Thyroid gland (tissue), 4 donors: ENCODE results near the gene REPS1. TPM values are rescaled to one million over a fixed set of nuclear protein-coding genes. Genes with fewer than 3 reads are reported as not detected.

Source experiments
- DNase-seq, 2 donors: peaks; one replicate each; pipeline ENCODE4 v3.0.0-alpha.2; 2019
- H3K27ac ChIP-seq, 3 donors: fragments of 200-600 bp; sonication (generic); 1 replicate in 2 of 3; 2 replicates in 1 of 3; pipeline ENCODE4 v1.5.1; 2016 to 2019; ENCODE audit warnings: mild to moderate bottlenecking in 1 of 3, moderate library complexity in 1 of 3
- H3K27me3 ChIP-seq: fragments of 200-600 bp; sonication (generic); one replicate; pipeline ENCODE4 v1.5.1; 2019
- H3K36me3 ChIP-seq, 2 donors: fragments of 200-600 bp; sonication (generic); one replicate each; pipeline ENCODE4 v1.5.1; 2016 to 2019
- H3K4me1 ChIP-seq, 2 donors: fragments of 200-600 bp; sonication (generic); one replicate each; pipeline ENCODE4 v1.5.1; 2017 to 2019
- H3K4me3 ChIP-seq, 3 donors: fragments of 200-600 bp; sonication (generic); replicated peaks in 1 of 3; 1 replicate in 2 of 3; 2 replicates in 1 of 3; pipeline ENCODE4 v1.5.1; 2016; ENCODE audit warnings: mild to moderate bottlenecking in 1 of 3
- H3K9me3 ChIP-seq: fragments of 200-600 bp; sonication (generic); one replicate; pipeline ENCODE4 v1.5.1; 2017
- CTCF ChIP-seq, 6 experiments: fragments of 200-600 bp in 3 of 6; fragments of 450-650 bp in 3 of 6; sonication (generic) in 3 of 6; IDR thresholded peaks; one replicate each; pipeline ENCODE4 v1.5.1; 2016 to 2019; ENCODE audit warnings: antibody characterized with exemption in 6 of 6, mild to moderate bottlenecking in 2 of 6, inconsistent platforms in 1 of 6, moderate library complexity in 1 of 6
- POLR2A ChIP-seq, 2 donors: fragments of 450-650 bp; IDR thresholded peaks; one replicate each; pipeline ENCODE4 v1.6.1; 2017; ENCODE audit warnings: antibody characterized with exemption in 2 of 2, mild to moderate bottlenecking in 2 of 2, moderate library complexity in 1 of 2
- WGBS, 2 donors: methylation state at CpG; one replicate each; pipeline ENCODE4 v1.1.5; 2017; 5-methylcytosine and 5-hydroxymethylcytosine counted together
- intact Hi-C: fragments of 100-400 bp; cut with DNase I; formaldehyde crosslinking; loops from one replicate; pipeline ENCODE4 v1.15.1; 2023
- total RNA-seq, 4 donors: library from RNA; depleted of rRNA; stranded (reverse); fragments of >200 nt; gene quantifications; one replicate each; pipeline ENCODE4 v1.2.3, GENCODE V29; 2016

REPS1 gene
- total RNA-seq, 4 donors from 2014 or later = 51.5 to 93.9 (median 66.1) TPM

GRCh38 chr6:138882369-138883017 is 105.6 kb downstream of the REPS1 start:
- WGBS, 2 donors = 91 to 97% methylated on average over 7 of the region's 7 CpGs
- H3K27ac ChIP-seq = no peak overlapping the region
- H3K4me3 ChIP-seq = no peak overlapping the region
- no peaks in the 10 kb centered on the region for H3K27me3 ChIP-seq
- H3K9me3 ChIP-seq = no peaks in the 10 kb centered on the region
- H3K36me3 ChIP-seq = no peaks in the 10 kb centered on the region
- DNase-seq = no peak
- TF ChIP-seq POLR2A (IDR thresholded peaks at IDR 0.05) = no peak
- no peak for TF ChIP-seq CTCF (IDR thresholded peaks at IDR 0.05)
- H3K4me1 ChIP-seq = no peaks in the 10 kb centered on the region
- intact Hi-C loops = no loop called here

DNA sequence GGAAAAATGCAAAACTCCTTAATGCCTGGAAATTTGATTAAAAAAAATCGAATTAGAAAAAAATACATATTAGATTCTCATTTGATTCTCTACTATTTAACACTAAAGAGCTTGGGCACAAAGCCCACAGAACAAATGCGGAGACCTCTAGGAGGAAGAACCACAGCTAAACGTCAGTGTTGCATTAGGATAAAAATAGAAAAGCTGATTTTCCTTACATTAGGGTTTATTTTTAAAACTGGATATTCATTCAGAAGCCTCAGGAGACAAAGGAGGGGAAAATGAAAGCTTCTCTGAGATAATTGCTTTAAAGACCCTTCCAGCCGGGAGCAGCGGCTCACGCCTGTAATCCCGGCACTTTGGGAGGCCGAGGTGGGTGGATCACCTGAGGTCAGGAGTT is 114.9 kb downstream of the REPS1 start:
- intact Hi-C loops = no loop called here
- Histone ChIP-seq H3K27ac (no peak overlapping the region), H3K27me3 (no peaks in the 10 kb centered on the region), H3K4me1 (no peaks in the 10 kb centered on the region), H3K9me3 (no peaks in the 10 kb centered on the region), H3K36me3 (no peaks in the 10 kb centered on the region), H3K4me3 (no peak overlapping the region)
- WGBS, 2 donors = 82 to 84% methylated on average over 8 of the region's 8 CpGs
- DNase-seq = no peak
- TF ChIP-seq POLR2A (IDR thresholded peaks at IDR 0.05) (no peak), CTCF (IDR thresholded peaks at IDR 0.05) (no peak)

DNA sequence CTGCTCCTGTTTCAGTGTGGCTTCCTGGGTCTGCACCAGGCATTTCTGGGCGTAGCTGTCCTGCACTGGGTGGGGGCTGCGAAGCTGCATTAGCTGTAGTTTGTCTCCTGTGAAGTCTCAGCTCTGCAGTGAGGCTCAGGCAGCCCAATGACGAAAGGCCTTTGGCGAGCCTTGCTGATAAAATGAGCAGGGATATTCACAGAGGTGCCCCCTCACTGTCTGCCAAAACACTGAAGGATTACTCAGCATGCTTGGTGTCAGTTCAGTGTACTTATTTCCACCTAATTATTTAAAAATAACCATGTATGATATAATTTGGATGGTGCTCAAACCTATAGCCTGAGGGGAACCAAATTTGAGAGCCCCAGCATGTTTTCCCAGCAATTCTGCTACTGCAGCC is 118.7 kb downstream of the REPS1 start:
- Histone ChIP-seq H3K9me3 (no peaks in the 10 kb centered on the region), H3K4me3 (no peak overlapping the region), H3K36me3 (no peaks in the 10 kb centered on the region), H3K4me1 (no peaks in the 10 kb centered on the region), H3K27ac (no peak overlapping the region), H3K27me3 (no peaks in the 10 kb centered on the region)
- WGBS, 2 donors = 93 to 94% methylated on average over 4 of the region's 4 CpGs
- DNase-seq = no peak
- TF ChIP-seq CTCF (IDR thresholded peaks at IDR 0.05) = no peak
- TF ChIP-seq POLR2A (IDR thresholded peaks at IDR 0.05) = no peak
- intact Hi-C loops = no loop called here

DNA sequence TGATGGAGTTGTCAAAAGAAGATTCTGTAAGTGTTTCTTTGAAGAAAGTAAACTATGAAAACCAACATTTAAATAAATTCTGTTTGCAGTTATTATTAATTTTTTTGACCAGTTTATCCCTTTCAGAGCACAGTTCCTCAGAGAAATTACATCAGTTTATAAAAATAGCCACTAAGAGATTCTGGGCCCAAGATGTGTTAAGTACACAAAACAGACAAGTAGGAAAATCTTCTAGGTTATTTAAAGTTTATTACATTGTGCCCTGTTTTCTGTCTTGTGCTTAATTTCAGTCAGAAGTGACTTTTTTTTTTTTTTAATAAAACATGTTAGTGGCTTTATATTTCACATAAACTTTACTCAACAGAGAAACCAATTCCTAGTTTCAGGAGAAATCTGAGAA is 119.9 kb downstream of the REPS1 start:
- Histone ChIP-seq H3K9me3 (no peaks in the 10 kb centered on the region), H3K4me1 (no peaks in the 10 kb centered on the region), H3K4me3 (no peak overlapping the region), H3K27ac (no peak overlapping the region), H3K36me3 (no peaks in the 10 kb centered on the region), H3K27me3 (no peaks in the 10 kb centered on the region)
- TF ChIP-seq CTCF (IDR thresholded peaks at IDR 0.05) = no peak
- TF ChIP-seq POLR2A (IDR thresholded peaks at IDR 0.05) = no peak
- intact Hi-C loops = no loop called here
- no peak for DNase-seq

DNA sequence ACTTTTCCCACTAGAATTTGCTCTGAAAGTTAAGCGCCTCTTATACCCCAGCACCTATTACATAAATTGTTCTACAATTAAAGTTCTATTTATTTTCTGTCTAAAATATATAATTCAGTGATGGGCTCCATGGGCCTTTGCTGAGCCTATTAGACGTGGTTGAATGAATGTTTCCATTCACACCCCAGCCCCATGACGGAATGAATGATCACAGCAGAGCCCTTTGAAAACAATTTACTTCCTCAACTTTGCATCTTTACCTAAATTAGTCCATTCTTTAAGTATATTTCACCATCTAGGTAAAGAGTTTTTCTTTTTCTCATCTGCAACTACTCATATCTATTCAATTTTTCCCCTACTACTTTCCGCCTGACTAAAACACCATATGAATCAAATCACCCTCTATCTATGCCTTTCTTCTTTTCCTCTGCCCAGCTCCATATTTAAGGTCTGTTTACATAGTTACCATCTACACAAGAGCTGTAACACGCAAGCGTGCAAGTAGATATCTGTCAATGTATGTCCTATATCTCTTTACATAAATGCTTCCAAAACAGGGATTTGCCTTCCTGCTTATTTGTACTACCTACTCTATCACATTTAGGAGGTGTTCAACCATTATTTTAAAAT is 122.5 kb downstream of the REPS1 start:
- TF ChIP-seq POLR2A (IDR thresholded peaks at IDR 0.05) (no peak), CTCF (IDR thresholded peaks at IDR 0.05) (no peak)
- DNase-seq = no peak
- intact Hi-C loops = no loop called here
- no peaks in the 10 kb centered on the region for H3K4me1 ChIP-seq
- no peak overlapping the region for H3K27ac ChIP-seq
- no peaks in the 10 kb centered on the region for H3K27me3 ChIP-seq
- H3K9me3 ChIP-seq = no peaks in the 10 kb centered on the region
- H3K4me3 ChIP-seq = no peak overlapping the region
- no peaks in the 10 kb centered on the region for H3K36me3 ChIP-seq
- 91 to 95% methylated on average over 6 of the region's 6 CpGs for WGBS, 2 donors
